ENCODE data around the gene HOMER3. TPM values are rescaled to one million over a fixed set of nuclear protein-coding genes. Genes with fewer than 3 reads are reported as not detected.
A peak's percentile ranks its signal among the peaks of the same experiment; 100 is the strongest.

HOMER3 gene
- total RNA-seq, 1 donor from 2014 or later, result 0.75 TPM

- Mint-ChIP-seq H3K4me1 (ENCODE audit: low read depth) (no peaks in the 10 kb centered on the region), H3K27ac (no peak overlapping the region), H3K4me3 (no peak overlapping the region), H3K9me3 (no peaks in the 10 kb centered on the region), H3K27me3 (ENCODE audit: insufficient read depth) (peaks cover 12% of the 10 kb centered on the region), H3K36me3 (ENCODE audit: low read depth) (no peaks in the 10 kb centered on the region)
- no peak for DNase-seq (ENCODE audit: low spot score)
- intact Hi-C loops (cut with micrococcal nuclease), result no loop called here
Measured at GRCh38 chr19:18948075-18948975, 7.3 kb upstream of the HOMER3 start.

- H3K9me3 Mint-ChIP-seq, result no peaks in the 10 kb centered on the region
Measured at GRCh38 chr19:18946918-18947317, 5.9 kb upstream of the HOMER3 start.

GRCh38 chr19:18946335-18946734 is 5.3 kb upstream of the HOMER3 start:
- Mint-ChIP-seq H3K4me1 (ENCODE audit: low read depth) (no peaks in the 10 kb centered on the region), H3K27me3 (ENCODE audit: insufficient read depth) (peaks cover 24% of the 10 kb centered on the region), H3K9me3 (no peaks in the 10 kb centered on the region), H3K4me3 (no peak overlapping the region), H3K36me3 (ENCODE audit: low read depth) (no peaks in the 10 kb centered on the region), H3K27ac (no peak overlapping the region)
- intact Hi-C loops (cut with micrococcal nuclease), result no loop called here
- no peak for DNase-seq (ENCODE audit: low spot score)

More at GRCh38 chr19:18946918-18947317, 5.9 kb upstream of the HOMER3 start:
- H3K27ac Mint-ChIP-seq, result no peak overlapping the region
- H3K36me3 Mint-ChIP-seq (ENCODE audit: low read depth), result no peaks in the 10 kb centered on the region
- intact Hi-C loops (cut with micrococcal nuclease), result no loop called here
- peaks cover 23% of the 10 kb centered on the region for H3K27me3 Mint-ChIP-seq (ENCODE audit: insufficient read depth)
- H3K4me3 Mint-ChIP-seq, result no peak overlapping the region
- DNase-seq (ENCODE audit: low spot score), result no peak
- no peaks in the 10 kb centered on the region for H3K4me1 Mint-ChIP-seq (ENCODE audit: low read depth)

- Mint-ChIP-seq H3K4me3 (no peak overlapping the region), H3K27me3 (ENCODE audit: insufficient read depth) (peaks cover 26% of the 10 kb centered on the region), H3K9me3 (no peaks in the 10 kb centered on the region), H3K4me1 (ENCODE audit: low read depth) (no peaks in the 10 kb centered on the region), H3K27ac (no peak overlapping the region), H3K36me3 (ENCODE audit: low read depth) (no peaks in the 10 kb centered on the region)
- intact Hi-C loops (cut with micrococcal nuclease), result no loop called here
- DNase-seq (ENCODE audit: low spot score), result no peak
Measured at GRCh38 chr19:18945297-18945696, 4.3 kb upstream of the HOMER3 start.

GRCh38 chr19:18943465-18943864 is 2.4 kb upstream of the HOMER3 start:
- Mint-ChIP-seq H3K27ac (no peak overlapping the region), H3K9me3 (no peaks in the 10 kb centered on the region), H3K36me3 (ENCODE audit: low read depth) (no peaks in the 10 kb centered on the region)

GRCh38 chr19:18942692-18943091 is 1.7 kb upstream of the HOMER3 start:
- no peak for DNase-seq (ENCODE audit: low spot score)
- H3K4me1 Mint-ChIP-seq (ENCODE audit: low read depth), result no peaks in the 10 kb centered on the region
- intact Hi-C loops (cut with micrococcal nuclease), result no loop called here
- H3K36me3 Mint-ChIP-seq (ENCODE audit: low read depth), result no peaks in the 10 kb centered on the region
- no peak overlapping the region for H3K27ac Mint-ChIP-seq
- H3K9me3 Mint-ChIP-seq, result no peaks in the 10 kb centered on the region
- peak overlapping the region; percentile 4 for H3K4me3 Mint-ChIP-seq
- peaks cover 43% of the 10 kb centered on the region for H3K27me3 Mint-ChIP-seq (ENCODE audit: insufficient read depth)

More at GRCh38 chr19:18943465-18943864, 2.4 kb upstream of the HOMER3 start:
- H3K4me3 Mint-ChIP-seq, result no peak overlapping the region
- DNase-seq (ENCODE audit: low spot score), result no peak
- intact Hi-C loops (cut with micrococcal nuclease), result no loop called here
- peaks cover 40% of the 10 kb centered on the region for H3K27me3 Mint-ChIP-seq (ENCODE audit: insufficient read depth)
- no peaks in the 10 kb centered on the region for H3K4me1 Mint-ChIP-seq (ENCODE audit: low read depth)

- H3K9me3 Mint-ChIP-seq, result no peaks in the 10 kb centered on the region
- no peak for DNase-seq (ENCODE audit: low spot score)
- intact Hi-C loops (cut with micrococcal nuclease), result loop anchor here (1.0 kb wide), 1 partner anchor 9 kb away; no protein-coding TSS in a partner anchor
- no peak overlapping the region for H3K4me3 Mint-ChIP-seq
- H3K4me1 Mint-ChIP-seq (ENCODE audit: low read depth), result no peaks in the 10 kb centered on the region
- no peaks in the 10 kb centered on the region for H3K36me3 Mint-ChIP-seq (ENCODE audit: low read depth)
- peaks cover 45% of the 10 kb centered on the region for H3K27me3 Mint-ChIP-seq (ENCODE audit: insufficient read depth)
- no peak overlapping the region for H3K27ac Mint-ChIP-seq
Measured at GRCh38 chr19:18941628-18942354, 774 bp upstream of the HOMER3 start.

- Mint-ChIP-seq H3K27me3 (ENCODE audit: insufficient read depth) (peaks cover 42% of the 10 kb centered on the region), H3K4me1 (ENCODE audit: low read depth) (no peaks in the 10 kb centered on the region), H3K4me3 (peak overlapping the region; percentile 35), H3K9me3 (no peaks in the 10 kb centered on the region), H3K36me3 (ENCODE audit: low read depth) (no peaks in the 10 kb centered on the region), H3K27ac (no peak overlapping the region)
- intact Hi-C loops (cut with micrococcal nuclease), result no loop called here
- no peak for DNase-seq (ENCODE audit: low spot score)
Measured at GRCh38 chr19:18939922-18940768, 872 bp downstream of the HOMER3 start.

- Mint-ChIP-seq H3K9me3 (no peaks in the 10 kb centered on the region), H3K27me3 (ENCODE audit: insufficient read depth) (peaks cover 40% of the 10 kb centered on the region), H3K4me3 (no peak overlapping the region), H3K4me1 (ENCODE audit: low read depth) (no peaks in the 10 kb centered on the region), H3K36me3 (ENCODE audit: low read depth) (no peaks in the 10 kb centered on the region), H3K27ac (no peak overlapping the region)
- intact Hi-C loops (cut with micrococcal nuclease), result no loop called here
- no peak for DNase-seq (ENCODE audit: low spot score)
Measured at GRCh38 chr19:18939163-18939562, 1.9 kb downstream of the HOMER3 start.

- peaks cover 12% of the 10 kb centered on the region for H3K27me3 Mint-ChIP-seq (ENCODE audit: insufficient read depth)
- no peaks in the 10 kb centered on the region for H3K9me3 Mint-ChIP-seq
- no peak for DNase-seq (ENCODE audit: low spot score)
- no peak overlapping the region for H3K27ac Mint-ChIP-seq
- no peak overlapping the region for H3K4me3 Mint-ChIP-seq
- H3K4me1 Mint-ChIP-seq (ENCODE audit: low read depth), result peaks cover 5% of the 10 kb centered on the region
- intact Hi-C loops (cut with micrococcal nuclease), result no loop called here
- H3K36me3 Mint-ChIP-seq (ENCODE audit: low read depth), result no peaks in the 10 kb centered on the region
Measured at GRCh38 chr19:18933297-18933696, 7.7 kb downstream of the HOMER3 start.

- H3K27ac Mint-ChIP-seq, result no peak overlapping the region
- H3K27me3 Mint-ChIP-seq (ENCODE audit: insufficient read depth), result peaks cover 8% of the 10 kb centered on the region
- no peaks in the 10 kb centered on the region for H3K9me3 Mint-ChIP-seq
- H3K4me3 Mint-ChIP-seq, result peak overlapping the region; percentile 73
- DNase-seq (ENCODE audit: low spot score), result peak; percentile 67
- H3K4me1 Mint-ChIP-seq (ENCODE audit: low read depth), result peaks cover 5% of the 10 kb centered on the region
- intact Hi-C loops (cut with micrococcal nuclease), result loop anchor here (1.0 kb wide), 6 partner anchors 9 to 296 kb away; partner anchors contain the start of genes COPE, DDX49, HOMER3 and SLC25A42
- H3K36me3 Mint-ChIP-seq (ENCODE audit: low read depth), result peaks cover 4% of the 10 kb centered on the region
Measured at GRCh38 chr19:18932216-18932841, 8.7 kb downstream of the HOMER3 start.
